Kidney (tissue), 14 donors: Measurements from ENCODE around the gene ZNF185. TPM values are rescaled to one million over a fixed set of nuclear protein-coding genes. Genes with fewer than 3 reads are reported as not detected.

Source experiments
- DNase-seq, 5 donors: peaks; one replicate each; pipeline ENCODE4 v3.0.0-alpha.2; 2013 to 2020
- FAIRE-seq: peaks from 2 replicates; lab custom pipeline; 2012; peaks lifted over from hg19 to GRCh38; lab: Jason Lieb, UNC
- H3K27ac ChIP-seq, 2 donors: one replicate each; pipeline ENCODE4 v1.7.0; 2013; ENCODE audit warnings: low read depth in 2 of 2, low read length in 2 of 2, inconsistent platforms in 1 of 2
- H3K27me3 ChIP-seq: one replicate; pipeline ENCODE4 v1.7.1; 2013; ENCODE audit warnings: low read length, inconsistent platforms; ENCODE audit not compliant: control insufficient read depth, insufficient read depth
- H3K36me3 ChIP-seq, 3 donors: one replicate each; pipeline versions ENCODE4 v1.7.0 to v1.7.1; 2013; ENCODE audit warnings: low read length in 3 of 3, control low read depth in 1 of 3, inconsistent platforms in 1 of 3; ENCODE audit not compliant: insufficient read depth in 3 of 3, control insufficient read depth in 2 of 3
- H3K4me1 ChIP-seq, 3 donors: one replicate each; pipeline versions ENCODE4 v1.7.0 to v1.7.1; 2013; ENCODE audit warnings: low read length in 3 of 3, inconsistent platforms in 1 of 3, low read depth in 1 of 3; ENCODE audit not compliant: control insufficient read depth in 2 of 3, insufficient read depth in 2 of 3
- H3K4me3 ChIP-seq, 3 donors: one replicate each; pipeline versions ENCODE4 v1.7.0 to v1.8.1; 2013; ENCODE audit warnings: low read length in 3 of 3, control low read depth in 1 of 3, inconsistent platforms in 1 of 3
- H3K9ac ChIP-seq, 3 donors: one replicate each; pipeline versions ENCODE4 v1.7.0 to v1.7.1; 2013; ENCODE audit warnings: low read length in 3 of 3, control low read depth in 1 of 3, inconsistent platforms in 1 of 3
- H3K9me3 ChIP-seq, 3 donors: one replicate each; pipeline versions ENCODE4 v1.7.0 to v1.7.1; 2013; ENCODE audit warnings: low read length in 3 of 3, control low read depth in 1 of 3, inconsistent platforms in 1 of 3; ENCODE audit not compliant: control insufficient read depth in 2 of 3, insufficient read depth in 1 of 3
- intact Hi-C: fragments of 100-400 bp; cut with DNase I; formaldehyde crosslinking; loops from one replicate; pipeline ENCODE4 v1.11.1; 2022
- polyA plus RNA-seq: library from polyadenylated mRNA; stranded (reverse); fragments of 350-450 nt; fragmentation: Illumina TruSeq; extraction: RNeasy Lipid Tissue Mini Kit (QIAGEN cat#74804); gene quantifications from one replicate; pipeline ENCODE4 v1.2.3, GENCODE V29; 2014; ENCODE audit warnings: low read depth, low replicate concordance; ENCODE audit not compliant: insufficient read depth
- total RNA-seq: library from RNA; stranded (reverse); fragmentation: NEBNext Ultra II Directional; extraction: Animal tissue kit (Norgen Biotek cat#: 25700); gene quantifications from one replicate; pipeline ENCODE4 v1.2.1, GENCODE V29; 2021
- TF ChIP-seq, protein P1 (sequence below): IDR thresholded peaks from 3 replicates; pipeline ENCODE4 v1.5.1; 2012; ENCODE audit warnings: mild to moderate bottlenecking, moderate library complexity, borderline replicate concordance; ENCODE audit not compliant: insufficient read depth; ENCODE audit errors: extremely low read depth
- donor health status: control.
- donor health status: control.
- donor health status: control.
- donor health status: control.
- donor health status: control.
- donor health status: DM: yes; HTN: yes; CAD: no.
- donor health status: Normal renal cell carcinoma (clear cell type).

ZNF185 gene
- total and polyA plus RNA-seq, 2 donors from 2014 or later: 12.0 to 24.3 TPM

DNA sequence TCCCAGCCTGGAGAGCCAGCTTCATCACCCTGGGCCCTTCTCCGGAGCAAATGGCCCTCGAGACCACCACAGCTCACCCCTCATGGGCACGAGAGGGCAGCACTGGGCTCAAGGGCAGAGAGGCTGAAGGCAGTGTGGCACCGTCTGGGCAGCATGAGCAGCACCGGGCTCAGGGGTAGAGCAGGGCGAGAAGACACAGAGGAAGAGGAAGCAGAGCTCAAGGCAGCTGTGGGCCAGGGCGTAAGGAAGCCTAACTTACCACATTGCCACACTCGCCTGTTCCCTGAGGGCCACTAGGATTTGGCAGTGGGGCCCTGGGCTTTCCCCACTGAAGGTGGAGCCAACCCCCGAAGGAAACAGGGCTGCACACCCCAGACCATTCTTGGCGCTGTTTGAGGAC lies 15.5 kb downstream of the ZNF185 start:
- H3K36me3 ChIP-seq: no peaks in the 10 kb centered on the region
- H3K9me3 ChIP-seq: no peaks in the 10 kb centered on the region
- no peak overlapping the region for H3K4me3 ChIP-seq
- H3K9ac ChIP-seq: no peak overlapping the region
- TF ChIP-seq, protein P1, sequence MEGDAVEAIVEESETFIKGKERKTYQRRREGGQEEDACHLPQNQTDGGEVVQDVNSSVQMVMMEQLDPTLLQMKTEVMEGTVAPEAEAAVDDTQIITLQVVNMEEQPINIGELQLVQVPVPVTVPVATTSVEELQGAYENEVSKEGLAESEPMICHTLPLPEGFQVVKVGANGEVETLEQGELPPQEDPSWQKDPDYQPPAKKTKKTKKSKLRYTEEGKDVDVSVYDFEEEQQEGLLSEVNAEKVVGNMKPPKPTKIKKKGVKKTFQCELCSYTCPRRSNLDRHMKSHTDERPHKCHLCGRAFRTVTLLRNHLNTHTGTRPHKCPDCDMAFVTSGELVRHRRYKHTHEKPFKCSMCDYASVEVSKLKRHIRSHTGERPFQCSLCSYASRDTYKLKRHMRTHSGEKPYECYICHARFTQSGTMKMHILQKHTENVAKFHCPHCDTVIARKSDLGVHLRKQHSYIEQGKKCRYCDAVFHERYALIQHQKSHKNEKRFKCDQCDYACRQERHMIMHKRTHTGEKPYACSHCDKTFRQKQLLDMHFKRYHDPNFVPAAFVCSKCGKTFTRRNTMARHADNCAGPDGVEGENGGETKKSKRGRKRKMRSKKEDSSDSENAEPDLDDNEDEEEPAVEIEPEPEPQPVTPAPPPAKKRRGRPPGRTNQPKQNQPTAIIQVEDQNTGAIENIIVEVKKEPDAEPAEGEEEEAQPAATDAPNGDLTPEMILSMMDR: no peak
- DNase-seq (no peak), FAIRE-seq (no peak)
- H3K27ac ChIP-seq: no peak overlapping the region
- intact Hi-C loops: no loop called here
- H3K27me3 ChIP-seq: no peaks in the 10 kb centered on the region
- H3K4me1 ChIP-seq: no peaks in the 10 kb centered on the region

DNA sequence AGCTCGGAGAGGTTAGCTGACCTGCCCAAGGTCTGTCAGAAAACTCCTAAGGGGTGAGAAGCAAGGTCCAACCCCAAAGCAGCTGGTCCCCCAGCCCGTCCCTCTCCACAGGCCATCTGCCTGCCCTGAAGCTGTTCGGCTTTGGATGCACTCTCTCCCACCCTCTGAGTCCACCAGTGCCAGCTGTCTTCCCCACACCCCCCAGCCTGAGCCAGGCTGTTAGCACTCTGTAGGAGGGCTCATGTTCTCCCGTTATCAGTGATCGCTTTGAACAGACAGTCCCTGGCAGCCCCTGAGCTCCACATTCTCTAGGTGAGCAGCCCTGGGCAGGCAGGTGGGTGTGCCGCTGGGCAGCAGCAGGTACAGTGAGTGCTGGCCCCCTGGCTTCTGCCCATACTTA lies 16.0 kb downstream of the ZNF185 start:
- Histone ChIP-seq H3K4me1 (no peaks in the 10 kb centered on the region), H3K4me3 (no peak overlapping the region), H3K9me3 (no peaks in the 10 kb centered on the region), H3K27ac (no peak overlapping the region), H3K36me3 (no peaks in the 10 kb centered on the region), H3K9ac (no peak overlapping the region), H3K27me3 (no peaks in the 10 kb centered on the region)
- no peak for FAIRE-seq
- no peak for DNase-seq
- intact Hi-C loops: no loop called here
- TF ChIP-seq, protein P1: no peak

DNA sequence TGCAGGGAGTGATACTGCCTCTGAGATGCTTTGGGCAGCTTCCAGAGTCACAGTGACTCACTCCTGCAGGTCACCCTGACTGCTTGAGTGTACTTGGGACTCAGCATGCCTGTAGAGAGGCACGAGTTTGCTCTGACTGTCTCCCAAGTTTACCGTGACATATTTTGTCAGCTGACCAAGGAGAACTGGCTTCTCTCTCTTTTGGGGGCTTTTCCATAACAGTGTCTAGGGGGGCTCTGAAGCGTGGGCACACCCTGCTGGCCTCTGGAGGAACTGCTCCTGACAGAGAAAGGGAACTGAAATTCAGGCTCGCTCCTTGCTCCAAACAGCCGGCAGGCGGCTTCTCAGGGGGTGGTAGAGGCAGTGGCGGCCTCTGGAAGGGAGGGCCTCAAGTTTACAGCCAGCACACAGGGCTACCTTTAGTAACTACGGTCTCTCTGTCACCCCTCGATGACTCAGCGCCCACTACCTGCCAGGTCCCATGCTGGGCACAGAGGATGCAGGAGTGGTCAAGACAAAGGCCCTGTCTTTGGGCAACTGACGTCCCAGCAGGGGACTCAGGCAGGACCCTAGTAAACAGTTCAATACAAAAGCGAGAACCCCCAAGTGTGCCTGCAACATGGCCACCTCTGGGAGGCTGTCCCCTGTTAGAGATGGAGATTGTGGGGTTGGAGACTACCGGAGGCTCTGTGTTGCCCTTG lies 17.8 kb downstream of the ZNF185 start:
- DNase-seq (peak in 3 of 5 donors; percentile 40 to 58 (median 56)), FAIRE-seq (no peak)
- no peaks in the 10 kb centered on the region for H3K27me3 ChIP-seq
- H3K4me3 ChIP-seq: no peak overlapping the region
- intact Hi-C loops: no loop called here
- no peak overlapping the region for H3K9ac ChIP-seq
- H3K9me3 ChIP-seq: no peaks in the 10 kb centered on the region
- no peaks in the 10 kb centered on the region for H3K36me3 ChIP-seq
- TF ChIP-seq, protein P1: peak; percentile 14
- no peaks in the 10 kb centered on the region for H3K4me1 ChIP-seq
- H3K27ac ChIP-seq: no peak overlapping the region
